Measurements from ENCODE around the gene SLC17A8. TPM values are rescaled to one million over a fixed set of nuclear protein-coding genes. Genes with fewer than 3 reads are reported as not detected.

Gene SLC17A8
- total RNA-seq, 1 donor from 2014 or later = not detected

DNA sequence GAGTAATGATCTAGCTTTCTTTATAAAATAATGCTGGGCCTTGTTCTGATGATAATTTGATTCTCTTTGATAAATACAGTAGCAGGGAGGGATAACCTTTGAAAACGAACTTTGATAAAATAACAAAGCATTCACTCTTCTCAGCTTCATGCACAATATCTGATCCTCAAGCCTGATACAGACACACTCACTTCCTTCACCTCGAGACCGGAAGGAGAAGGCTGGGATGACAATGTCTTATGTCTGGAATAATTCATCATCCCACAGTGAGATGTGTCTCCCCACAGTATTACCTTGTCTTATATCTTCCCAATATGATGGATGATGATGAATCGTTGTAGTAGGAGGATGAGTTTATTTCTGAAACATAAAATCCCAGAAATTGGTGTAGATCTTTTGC lies 101.3 kb downstream of the SLC17A8 start:
- no peak for DNase-seq (ENCODE audit: low read depth)
- no peak overlapping the region for H3K4me3 ChIP-seq (ENCODE audit: low read depth, low read length)
- TF ChIP-seq, protein P1, sequence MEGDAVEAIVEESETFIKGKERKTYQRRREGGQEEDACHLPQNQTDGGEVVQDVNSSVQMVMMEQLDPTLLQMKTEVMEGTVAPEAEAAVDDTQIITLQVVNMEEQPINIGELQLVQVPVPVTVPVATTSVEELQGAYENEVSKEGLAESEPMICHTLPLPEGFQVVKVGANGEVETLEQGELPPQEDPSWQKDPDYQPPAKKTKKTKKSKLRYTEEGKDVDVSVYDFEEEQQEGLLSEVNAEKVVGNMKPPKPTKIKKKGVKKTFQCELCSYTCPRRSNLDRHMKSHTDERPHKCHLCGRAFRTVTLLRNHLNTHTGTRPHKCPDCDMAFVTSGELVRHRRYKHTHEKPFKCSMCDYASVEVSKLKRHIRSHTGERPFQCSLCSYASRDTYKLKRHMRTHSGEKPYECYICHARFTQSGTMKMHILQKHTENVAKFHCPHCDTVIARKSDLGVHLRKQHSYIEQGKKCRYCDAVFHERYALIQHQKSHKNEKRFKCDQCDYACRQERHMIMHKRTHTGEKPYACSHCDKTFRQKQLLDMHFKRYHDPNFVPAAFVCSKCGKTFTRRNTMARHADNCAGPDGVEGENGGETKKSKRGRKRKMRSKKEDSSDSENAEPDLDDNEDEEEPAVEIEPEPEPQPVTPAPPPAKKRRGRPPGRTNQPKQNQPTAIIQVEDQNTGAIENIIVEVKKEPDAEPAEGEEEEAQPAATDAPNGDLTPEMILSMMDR (IDR thresholded peaks at IDR 0.05; ENCODE audit: insufficient read depth, low read length, poor library complexity, severe bottlenecking) = no peak
- H3K27me3 ChIP-seq (ENCODE audit: control insufficient read depth, insufficient read depth, low read length) = no peaks in the 10 kb centered on the region
- H3K36me3 ChIP-seq (ENCODE audit: control insufficient read depth, insufficient read depth, low read length) = no peaks in the 10 kb centered on the region

DNA sequence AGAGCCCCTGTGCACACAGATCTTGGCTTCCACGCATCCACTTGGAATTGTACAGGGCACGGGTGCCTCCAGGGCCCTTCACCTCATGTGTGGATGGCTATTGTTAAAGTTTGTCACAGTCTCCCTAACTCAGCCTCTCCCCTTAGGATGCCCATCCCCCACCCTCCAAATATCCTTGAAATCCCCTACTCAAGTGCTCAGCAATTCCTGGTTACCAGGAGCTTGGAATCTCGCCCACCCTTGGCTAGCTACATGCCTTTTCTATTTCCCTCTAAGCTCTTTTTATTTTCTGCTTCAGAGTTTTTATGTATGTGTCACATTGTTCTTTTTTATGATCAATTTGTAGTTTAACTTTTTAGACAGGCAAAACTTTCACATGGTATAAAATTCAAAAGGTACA lies 103.8 kb downstream of the SLC17A8 start:
- TF ChIP-seq, protein P1 (IDR thresholded peaks at IDR 0.05; ENCODE audit: insufficient read depth, low read length, poor library complexity, severe bottlenecking) = no peak
- H3K27me3 ChIP-seq (ENCODE audit: control insufficient read depth, insufficient read depth, low read length) = no peaks in the 10 kb centered on the region
- no peak for DNase-seq (ENCODE audit: low read depth)
- no peak overlapping the region for H3K4me3 ChIP-seq (ENCODE audit: low read depth, low read length)
- no peaks in the 10 kb centered on the region for H3K36me3 ChIP-seq (ENCODE audit: control insufficient read depth, insufficient read depth, low read length)

DNA sequence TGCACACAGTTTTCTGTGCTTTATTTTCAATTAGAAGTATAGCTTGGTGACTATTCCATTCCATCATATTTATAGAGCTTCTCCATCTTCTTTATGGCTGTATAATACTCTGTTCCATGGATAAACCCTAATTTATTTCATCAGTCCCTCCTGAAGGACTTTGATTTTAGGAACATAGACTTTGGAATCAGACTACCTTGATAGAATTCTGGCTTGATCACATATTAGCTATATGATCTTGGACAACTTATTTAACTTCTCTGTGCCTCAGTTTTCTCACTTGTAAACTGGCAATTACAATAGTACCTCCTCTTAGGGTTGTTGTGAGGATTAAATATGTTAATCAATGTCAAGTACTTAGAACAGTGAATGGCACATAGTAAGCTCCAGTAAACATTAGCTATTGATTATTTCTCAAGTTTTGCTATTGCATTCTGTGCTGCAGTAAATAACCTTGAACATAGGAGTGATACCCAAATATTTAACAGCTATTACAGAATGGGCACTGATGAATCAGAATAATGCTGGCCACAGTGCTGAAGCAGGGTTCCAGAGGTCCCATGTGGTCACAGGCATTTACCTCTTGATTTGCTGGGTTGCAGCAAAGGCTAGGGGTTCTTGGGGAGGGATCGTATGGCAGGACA lies 104.6 kb downstream of the SLC17A8 start:
- TF ChIP-seq, protein P1 (IDR thresholded peaks at IDR 0.05; ENCODE audit: insufficient read depth, low read length, poor library complexity, severe bottlenecking) = no peak
- DNase-seq (ENCODE audit: low read depth) = no peak
- no peaks in the 10 kb centered on the region for H3K36me3 ChIP-seq (ENCODE audit: control insufficient read depth, insufficient read depth, low read length)
- H3K4me3 ChIP-seq (ENCODE audit: low read depth, low read length) = no peak overlapping the region
- no peaks in the 10 kb centered on the region for H3K27me3 ChIP-seq (ENCODE audit: control insufficient read depth, insufficient read depth, low read length)

DNA sequence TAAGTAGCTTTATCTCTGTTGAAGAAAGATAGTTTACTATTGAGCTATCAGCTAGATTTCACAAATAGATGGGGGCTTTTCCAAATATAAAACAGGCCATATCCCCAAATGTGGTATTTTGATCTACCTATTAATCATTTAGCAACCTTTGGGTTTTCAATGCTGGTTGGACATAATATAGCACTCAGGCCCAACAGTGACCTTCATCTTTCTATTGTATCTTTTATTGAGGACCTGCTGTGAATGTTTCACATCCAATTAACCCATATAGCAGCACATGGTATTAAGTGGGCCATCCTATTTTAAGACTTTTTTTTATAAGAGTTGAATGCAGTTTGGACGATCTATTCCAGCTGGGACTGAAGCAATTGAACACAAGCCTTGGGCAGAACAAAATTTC lies 106.8 kb downstream of the SLC17A8 start:
- DNase-seq (ENCODE audit: low read depth) = no peak
- Histone ChIP-seq H3K36me3 (ENCODE audit: control insufficient read depth, insufficient read depth, low read length) (no peaks in the 10 kb centered on the region), H3K27me3 (ENCODE audit: control insufficient read depth, insufficient read depth, low read length) (no peaks in the 10 kb centered on the region), H3K4me3 (ENCODE audit: low read depth, low read length) (no peak overlapping the region)
- TF ChIP-seq, protein P1 (IDR thresholded peaks at IDR 0.05; ENCODE audit: insufficient read depth, low read length, poor library complexity, severe bottlenecking) = no peak

DNA sequence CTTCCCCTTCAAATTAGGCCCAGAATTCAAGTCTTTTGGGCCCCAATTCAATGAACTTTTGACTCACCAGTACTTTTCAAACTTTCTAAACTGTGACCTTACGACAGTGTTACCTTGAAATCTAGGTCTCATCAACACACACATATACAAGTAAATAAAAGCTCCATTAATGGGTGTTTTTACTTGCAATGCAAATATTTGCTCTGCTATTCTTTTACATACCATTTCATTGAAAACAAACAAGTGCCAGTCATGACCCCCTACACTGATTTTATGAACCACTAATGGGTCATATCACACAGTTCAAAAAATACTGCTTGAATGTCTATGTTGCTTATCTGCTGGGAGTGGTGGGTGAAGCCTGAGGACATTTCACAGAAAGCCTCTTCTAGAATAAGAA lies 107.7 kb downstream of the SLC17A8 start:
- TF ChIP-seq, protein P1 (IDR thresholded peaks at IDR 0.05; ENCODE audit: insufficient read depth, low read length, poor library complexity, severe bottlenecking) = no peak
- no peak overlapping the region for H3K4me3 ChIP-seq (ENCODE audit: low read depth, low read length)
- no peak for DNase-seq (ENCODE audit: low read depth)
- H3K27me3 ChIP-seq (ENCODE audit: control insufficient read depth, insufficient read depth, low read length) = no peaks in the 10 kb centered on the region
- H3K36me3 ChIP-seq (ENCODE audit: control insufficient read depth, insufficient read depth, low read length) = no peaks in the 10 kb centered on the region

DNA sequence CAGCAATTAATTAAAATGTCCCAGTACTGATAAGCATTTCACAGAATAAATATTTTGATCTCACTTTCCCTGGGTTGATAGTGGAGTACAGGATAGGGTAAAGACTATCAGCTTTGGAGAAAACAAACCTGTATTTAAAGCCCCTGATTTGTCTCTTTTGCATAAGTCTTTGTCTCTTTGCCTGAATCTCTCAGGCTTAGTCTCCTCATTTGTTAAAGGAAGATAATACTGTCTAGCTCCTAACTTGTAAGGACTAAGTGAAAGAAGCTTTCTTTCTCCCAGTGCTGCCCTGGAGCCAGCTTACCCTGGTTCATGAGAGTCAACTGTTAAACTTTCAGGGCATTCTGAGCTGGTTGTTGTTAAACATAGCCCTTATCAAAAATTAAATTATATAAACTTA lies 111.3 kb downstream of the SLC17A8 start:
- DNase-seq (ENCODE audit: low read depth) = no peak
- TF ChIP-seq, protein P1 (IDR thresholded peaks at IDR 0.05; ENCODE audit: insufficient read depth, low read length, poor library complexity, severe bottlenecking) = no peak
- Histone ChIP-seq H3K27me3 (ENCODE audit: control insufficient read depth, insufficient read depth, low read length) (no peaks in the 10 kb centered on the region), H3K36me3 (ENCODE audit: control insufficient read depth, insufficient read depth, low read length) (no peaks in the 10 kb centered on the region), H3K4me3 (ENCODE audit: low read depth, low read length) (no peak overlapping the region)
